Raji (cell line): Measurements from ENCODE around the gene OAF.

Experiments used
- POLR2A ChIP-seq: IDR thresholded peaks from 2 replicates; pipeline ENCODE4 v1.6.1; 2011; ENCODE audit warnings: low read depth, low read length, control low read depth; ENCODE audit not compliant: insufficient read depth

The OAF gene

DNA sequence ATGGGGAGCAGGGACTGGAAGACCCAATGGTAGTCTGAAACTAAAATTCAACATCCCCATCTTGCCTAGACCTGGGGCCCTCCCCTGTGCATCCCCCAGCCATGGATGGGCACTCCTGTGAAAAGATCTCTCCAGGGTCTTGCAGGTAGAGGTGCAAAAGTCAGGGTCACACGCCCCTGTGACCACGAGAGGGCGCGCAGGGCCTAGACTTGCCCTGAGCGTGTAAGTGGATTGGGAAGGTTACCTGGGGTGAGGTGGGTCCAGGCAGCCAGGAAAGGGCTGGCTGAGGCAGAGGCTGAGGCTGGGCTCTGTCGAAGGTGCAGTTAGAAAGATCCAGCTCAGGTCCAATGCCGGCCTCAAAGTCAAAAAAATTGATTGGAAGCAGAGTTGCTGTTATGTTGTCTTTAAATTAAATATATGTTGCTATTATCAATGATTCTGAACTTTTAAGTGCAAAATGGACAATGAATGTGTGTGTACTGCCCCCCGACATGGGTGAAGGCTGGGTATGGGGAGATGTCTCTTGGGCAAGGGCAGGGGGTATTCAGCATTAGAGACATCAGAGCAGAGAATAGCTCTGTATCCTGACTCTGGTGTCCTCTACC is 24.3 kb downstream of the OAF start:
- TF ChIP-seq POLR2A = no peak

- TF ChIP-seq POLR2A = no peak
Measured at GRCh38 chr11:120236169-120237107, 25.6 kb downstream of the OAF start.

GRCh38 chr11:120238968-120239620 is 28.3 kb downstream of the OAF start:
- no peak for TF ChIP-seq POLR2A

- no peak for TF ChIP-seq POLR2A
Measured at GRCh38 chr11:120239713-120240640, 29.1 kb downstream of the OAF start, which contains the start of gene POU2F3. POU2F3 (plus strand) TSS chr11:120240140; CDS start chr11:120240344, 204 bp downstream.

DNA sequence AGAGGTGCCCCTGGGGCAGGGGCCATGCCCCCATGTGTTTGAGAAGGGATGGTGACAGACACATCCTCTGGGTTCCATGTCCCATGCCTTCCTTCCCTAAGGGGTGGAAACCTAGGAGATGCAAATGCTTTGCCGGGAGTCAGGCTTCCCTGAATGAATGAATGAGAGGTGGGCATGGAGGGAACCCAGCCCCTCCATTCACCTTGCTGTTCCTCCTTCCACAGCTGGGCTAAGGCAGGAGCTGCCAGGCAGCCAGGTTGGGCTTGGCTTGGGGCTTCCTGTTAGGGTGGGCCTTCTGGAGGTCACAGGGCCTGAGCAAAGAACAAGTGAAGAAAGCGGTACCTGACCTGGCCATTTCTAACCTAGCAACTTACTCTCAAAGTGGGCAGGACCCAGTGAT is 30.0 kb downstream of the OAF start:
- no peak for TF ChIP-seq POLR2A

DNA sequence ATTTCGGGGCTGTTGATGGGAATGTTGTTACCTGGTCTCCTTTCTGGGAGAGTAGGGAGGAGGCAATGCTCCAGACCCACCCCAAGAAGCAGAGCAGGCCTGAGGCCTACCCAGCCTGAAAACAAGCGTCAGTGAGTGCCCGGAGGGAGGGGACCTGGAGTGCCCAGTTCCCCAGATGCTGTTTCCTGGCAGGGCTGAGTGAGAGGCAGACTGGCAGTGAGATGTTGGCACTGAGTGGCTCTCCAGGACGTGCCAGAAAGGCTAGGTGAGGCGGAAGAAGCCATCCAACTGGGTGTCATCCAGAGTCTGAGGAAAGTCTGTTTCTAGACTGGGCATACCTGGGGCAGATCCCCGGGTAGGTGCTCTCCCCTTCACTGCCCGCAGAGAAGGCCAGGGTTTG is 30.4 kb downstream of the OAF start:
- TF ChIP-seq POLR2A = no peak

DNA sequence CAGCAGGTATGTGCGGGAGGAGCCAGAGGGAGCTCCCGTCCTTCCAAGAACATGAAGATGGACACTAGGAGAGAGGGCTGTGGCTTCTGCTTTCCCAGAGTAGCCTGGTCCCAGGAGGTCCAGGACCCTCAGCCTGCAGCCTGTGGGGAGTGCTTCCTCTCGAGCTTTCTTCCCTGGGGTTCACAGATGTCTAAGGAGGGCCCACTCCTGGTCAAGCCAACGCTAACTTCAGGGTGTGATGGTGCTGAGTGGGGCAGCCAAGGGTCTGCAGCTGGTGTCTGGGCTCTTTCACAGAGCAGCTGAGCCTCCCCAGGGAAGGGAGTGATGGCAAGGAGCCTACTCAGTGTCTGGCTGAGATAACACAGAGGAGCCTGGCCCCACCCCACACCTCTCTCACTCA is 32.4 kb downstream of the OAF start:
- TF ChIP-seq POLR2A = no peak

DNA sequence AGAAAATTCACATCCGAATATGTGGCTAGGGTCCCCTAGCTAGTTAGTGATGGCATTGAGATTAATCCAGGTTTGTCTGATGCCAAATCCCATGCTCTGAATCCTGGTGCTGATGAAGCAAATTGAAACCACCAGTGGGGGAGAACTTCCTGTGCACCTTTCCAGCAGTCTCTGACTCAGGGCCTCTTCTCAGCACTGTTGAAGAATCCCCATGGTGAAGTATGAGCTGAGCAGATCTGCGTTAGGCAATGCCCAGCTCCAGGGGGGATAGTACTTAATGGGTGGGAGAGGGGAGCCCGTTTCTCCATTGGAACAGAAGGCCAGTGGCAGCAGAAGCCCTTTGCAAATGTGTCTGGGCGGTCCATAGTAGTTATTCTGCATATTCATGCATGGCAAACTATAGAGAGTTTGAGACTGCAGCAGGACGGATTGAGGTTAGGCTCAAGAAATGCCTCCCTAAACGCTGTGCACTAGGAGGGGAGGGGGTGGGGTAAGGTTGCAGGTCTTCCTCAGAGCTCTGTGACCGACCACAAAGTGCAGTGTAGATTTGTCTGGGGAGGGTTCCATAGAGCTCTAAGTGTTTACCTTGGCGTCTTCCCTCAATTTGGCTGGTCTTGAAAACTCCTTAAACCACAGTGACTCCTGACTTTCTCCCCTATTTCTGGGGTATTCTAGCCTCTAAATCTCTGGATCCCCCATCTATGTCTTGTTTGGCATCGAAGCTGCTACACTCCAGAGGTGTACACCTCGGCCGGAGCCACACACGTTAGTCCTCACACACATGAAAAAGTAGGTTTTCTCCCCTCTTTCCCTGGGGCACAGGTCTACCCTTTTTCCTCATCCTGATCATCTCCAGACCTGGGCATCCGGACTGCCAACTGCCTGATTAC is 33.9 kb downstream of the OAF start:
- TF ChIP-seq POLR2A = no peak

GRCh38 chr11:120245434-120245833 is 34.6 kb downstream of the OAF start:
- TF ChIP-seq POLR2A = no peak

DNA sequence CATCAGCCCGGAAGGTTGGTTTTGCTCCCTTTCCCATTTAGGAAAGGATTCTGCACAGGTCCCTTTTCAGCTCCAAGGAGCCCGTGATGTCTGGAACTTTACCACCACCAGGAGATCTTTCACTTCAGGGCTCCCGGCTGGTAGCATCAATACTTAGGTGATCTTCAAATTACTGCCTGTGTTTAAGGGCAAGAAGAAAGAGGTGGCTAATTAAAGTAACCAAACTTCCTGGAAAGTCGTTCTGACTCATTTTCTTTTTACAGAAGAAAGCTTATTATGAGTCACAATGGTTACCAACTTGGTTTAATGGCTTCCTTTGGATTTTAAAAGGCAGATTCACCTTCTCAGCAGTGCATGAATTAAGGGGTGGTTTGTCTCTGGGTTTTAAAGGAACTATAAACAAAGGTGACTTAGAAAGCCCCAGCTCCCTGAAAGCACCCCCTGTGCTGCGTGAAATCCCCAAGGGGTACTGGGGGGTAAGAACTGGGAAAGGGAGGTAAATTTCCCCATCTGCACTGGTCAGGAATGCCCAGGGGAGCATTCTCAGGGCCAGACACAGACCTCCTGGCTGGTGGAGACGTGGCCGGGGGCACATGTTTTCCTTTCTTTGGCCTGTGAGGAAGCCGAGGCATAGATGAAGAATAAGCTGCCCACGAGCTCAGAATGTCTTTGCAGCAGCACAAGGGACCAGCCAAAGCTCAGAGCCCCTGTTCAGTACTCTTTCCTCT is 37.9 kb downstream of the OAF start:
- no peak for TF ChIP-seq POLR2A

DNA sequence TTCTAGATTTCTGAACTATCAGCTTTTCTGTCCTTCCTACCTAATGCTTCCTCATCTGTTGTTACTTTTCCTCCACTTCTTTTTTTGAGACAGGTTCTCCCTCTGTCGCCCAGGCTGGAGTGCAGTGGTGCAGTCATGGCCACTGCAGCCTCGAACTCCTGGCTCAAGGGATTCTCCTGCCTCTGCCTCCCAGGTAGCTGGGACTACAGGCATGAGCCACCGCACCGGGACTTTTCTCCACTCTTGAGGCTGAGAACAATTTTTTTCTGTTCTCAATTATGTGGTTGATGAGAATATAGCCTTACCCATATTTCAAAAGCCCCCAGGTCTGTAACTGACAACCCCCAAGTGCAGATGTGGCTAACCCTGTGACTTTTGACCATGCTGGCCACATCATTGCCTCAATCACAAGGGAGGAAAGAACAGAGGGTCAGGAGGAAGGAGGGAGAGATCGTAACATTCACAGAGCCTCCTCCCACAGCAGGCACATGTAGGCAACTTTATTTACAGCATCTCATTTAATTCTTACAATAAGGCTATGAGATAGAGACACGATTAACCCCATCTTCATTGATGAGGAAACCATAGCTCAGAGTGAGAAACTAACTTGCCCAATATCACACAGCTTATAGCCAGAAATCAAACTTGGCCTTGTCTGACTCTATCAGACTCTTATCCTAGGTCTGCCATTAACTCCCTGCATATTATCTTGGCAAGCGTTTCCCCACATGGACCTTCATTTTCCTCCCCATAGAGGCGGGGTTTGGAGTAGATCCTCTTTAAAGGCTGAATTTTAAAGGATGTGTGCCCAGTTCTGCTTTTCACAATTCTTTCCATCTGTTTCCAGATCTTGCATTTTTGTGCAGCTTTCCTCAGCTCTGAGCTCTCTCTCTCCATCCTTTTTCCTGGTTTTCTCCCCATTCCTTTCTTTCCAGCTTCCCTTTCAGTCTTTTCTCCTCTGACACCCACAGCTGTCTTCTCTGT is 38.7 kb downstream of the OAF start:
- no peak for TF ChIP-seq POLR2A
